H1 (cell line): ENCODE data around the gene TFPI2. TPM values are rescaled to one million over a fixed set of nuclear protein-coding genes. Genes with fewer than 3 reads are reported as not detected.

Experiments used
- CTCF ChIA-PET: fragments of 300-600 bp; sonication (Branson Sonifier 250); formaldehyde crosslinking; loops from one replicate; lab custom pipeline; 2021; ENCODE audit not compliant: partially characterized antibody; lab: Charles Lee
- POLR2A ChIA-PET: fragments of 300-600 bp; sonication (Branson Sonifier 250); formaldehyde crosslinking; loops from one replicate; lab custom pipeline; 2021; ENCODE audit warnings: inconsistent platforms; ENCODE audit not compliant: partially characterized antibody; lab: Charles Lee
- DNase-seq, 2 experiments: peaks; one replicate each; pipeline versions ENCODE4 v3.0.0 to v3.0.0-alpha.2; 2010 to 2022; ENCODE audit warnings: low spot score in 2 of 2, low read depth in 1 of 2, mixed read lengths in 1 of 2
- FAIRE-seq: peaks from 2 replicates; lab custom pipeline; 2011; peaks lifted over from hg19 to GRCh38; lab: Jason Lieb, UNC
- H2AFZ ChIP-seq: 2 replicates; pipeline ENCODE4 v1.8.1; 2012; ENCODE audit warnings: low read length, inconsistent platforms
- H2AK5ac ChIP-seq: 2 replicates; pipeline ENCODE4 v1.6.1; 2013; ENCODE audit warnings: low read depth, low read length
- H2BK120ac ChIP-seq: replicated peaks from 2 replicates; pipeline ENCODE3; 2013; ENCODE audit warnings: low read depth, low read length, inconsistent platforms
- H2BK12ac ChIP-seq: 2 replicates; pipeline ENCODE4 v1.6.1; 2013; ENCODE audit warnings: low read depth, low read length
- H2BK15ac ChIP-seq: 2 replicates; pipeline ENCODE4 v1.6.1; 2013; ENCODE audit warnings: low read length
- H2BK20ac ChIP-seq: 2 replicates; pipeline ENCODE4 v1.6.1; 2013; ENCODE audit warnings: low read length
- H2BK5ac ChIP-seq: 2 replicates; pipeline ENCODE4 v1.6.1; 2013; ENCODE audit warnings: low read depth, low read length
- H3K14ac ChIP-seq: 2 replicates; pipeline ENCODE4 v1.6.1; 2013; ENCODE audit warnings: inconsistent platforms; ENCODE audit not compliant: insufficient read length
- H3K18ac ChIP-seq: 2 replicates; pipeline ENCODE4 v1.6.1; 2013; ENCODE audit warnings: low read length; ENCODE audit errors: extremely low read depth
- H3K23ac ChIP-seq: 2 replicates; pipeline ENCODE4 v1.6.1; 2013; ENCODE audit warnings: inconsistent platforms; ENCODE audit not compliant: insufficient read length
- H3K23me2 ChIP-seq: 2 replicates; pipeline ENCODE4 v1.6.1; 2013; ENCODE audit warnings: low read depth, low read length
- H3K27ac ChIP-seq: 2 replicates; pipeline ENCODE4 v1.6.1; 2011; ENCODE audit warnings: low read depth, low read length, inconsistent platforms
- H3K27me3 ChIP-seq, 4 experiments: replicated peaks in 1 of 4; 1 replicate in 1 of 4; 2 replicates in 3 of 4; pipeline versions ENCODE4 v1.6.1 to v1.8.1; 2011 to 2013; ENCODE audit warnings: low read length in 3 of 4, mild to moderate bottlenecking in 3 of 4, inconsistent platforms in 2 of 4, mixed read lengths in 2 of 4, moderate library complexity in 1 of 4; ENCODE audit not compliant: control insufficient read depth in 3 of 4, insufficient read depth in 3 of 4; ENCODE audit errors: extremely low read depth in 1 of 4
- H3K36me3 ChIP-seq, 4 experiments: 2 replicates each; pipeline versions ENCODE4 v1.6.1 to v1.8.1; 2011 to 2013; ENCODE audit warnings: mild to moderate bottlenecking in 4 of 4, low read length in 3 of 4, moderate library complexity in 2 of 4, control low read depth in 1 of 4, inconsistent platforms in 1 of 4; ENCODE audit not compliant: insufficient read depth in 4 of 4, control insufficient read depth in 2 of 4
- H3K4ac ChIP-seq: replicated peaks from 2 replicates; pipeline ENCODE3; 2013; ENCODE audit warnings: low read length, low read depth, mixed read lengths, inconsistent platforms; ENCODE audit not compliant: insufficient read length
- H3K4me1 ChIP-seq, 4 experiments: replicated peaks in 1 of 4; 1 replicate in 1 of 4; 2 replicates in 3 of 4; pipeline versions ENCODE4 v1.6.1 to v1.8.1; 2011 to 2013; ENCODE audit warnings: low read length in 3 of 4, inconsistent platforms in 2 of 4, mixed read lengths in 1 of 4; ENCODE audit not compliant: insufficient read depth in 4 of 4, control insufficient read depth in 3 of 4
- H3K4me2 ChIP-seq, 2 experiments: 2 replicates each; pipeline versions ENCODE4 v1.6.1 to v1.8.1; 2011 to 2013; ENCODE audit warnings: low read depth in 2 of 2, low read length in 2 of 2, control low read depth in 1 of 2, inconsistent platforms in 1 of 2, mild to moderate bottlenecking in 1 of 2; ENCODE audit not compliant: insufficient read depth in 1 of 2
- H3K4me3 ChIP-seq, 4 experiments: fragments of 200-600, 300-600 bp in 1 of 4; sonication (generic), shearing (Covaris generic), sonication (Bioruptor Twin) in 1 of 4; 2 replicates each; pipeline versions ENCODE4 v1.5.1 to v1.8.1; 2011 to 2016; ENCODE audit warnings: low read length in 4 of 4, low read depth in 3 of 4, control low read depth in 2 of 4, inconsistent platforms in 2 of 4, mild to moderate bottlenecking in 2 of 4, mixed read lengths in 1 of 4, moderate library complexity in 1 of 4; ENCODE audit not compliant: insufficient read depth in 2 of 4; ENCODE audit errors: extremely low read depth in 1 of 4
- H3K56ac ChIP-seq: replicated peaks from 2 replicates; pipeline ENCODE3; 2013; ENCODE audit warnings: low read depth, mild to moderate bottlenecking, mixed read lengths, low read length, inconsistent platforms; ENCODE audit not compliant: insufficient read length
- H3K79me1 ChIP-seq: 2 replicates; pipeline ENCODE4 v1.6.1; 2013; ENCODE audit warnings: low read depth, low read length, control low read depth
- H3K79me2 ChIP-seq, 2 experiments: 2 replicates each; pipeline versions ENCODE4 v1.6.1 to v1.8.1; 2012 to 2013; ENCODE audit warnings: low read length in 2 of 2, mild to moderate bottlenecking in 2 of 2, inconsistent platforms in 1 of 2; ENCODE audit not compliant: insufficient read depth in 2 of 2, control insufficient read depth in 1 of 2
- H3K9ac ChIP-seq, 4 experiments: replicated peaks in 1 of 4; 1 replicate in 1 of 4; 2 replicates in 3 of 4; pipeline versions ENCODE4 v1.6.1 to v1.8.1; 2011 to 2013; ENCODE audit warnings: low read depth in 3 of 4, low read length in 3 of 4, control low read depth in 2 of 4, mild to moderate bottlenecking in 2 of 4, moderate library complexity in 2 of 4, inconsistent platforms in 1 of 4; ENCODE audit errors: extremely low read depth in 1 of 4
- H3K9me3 ChIP-seq, 2 experiments: 2 replicates each; pipeline versions ENCODE4 v1.6.1 to v1.8.1; 2012 to 2013; ENCODE audit warnings: mild to moderate bottlenecking in 2 of 2, moderate library complexity in 2 of 2, control low read depth in 1 of 2, inconsistent platforms in 1 of 2, low read depth in 1 of 2, low read length in 1 of 2, mixed read lengths in 1 of 2; ENCODE audit not compliant: insufficient read depth in 2 of 2
- H4K20me1 ChIP-seq, 2 experiments: replicated peaks in 1 of 2; 2 replicates each; pipeline versions ENCODE3 to v1.8.1; 2011 to 2013; ENCODE audit warnings: inconsistent platforms in 2 of 2, low read length in 2 of 2, mild to moderate bottlenecking in 1 of 2; ENCODE audit not compliant: insufficient read depth in 2 of 2, control insufficient read depth in 1 of 2
- H4K5ac ChIP-seq: 2 replicates; pipeline ENCODE4 v1.6.1; 2013; ENCODE audit warnings: low read length, low read depth, mixed read lengths, inconsistent platforms; ENCODE audit not compliant: insufficient read length
- H4K8ac ChIP-seq: 2 replicates; pipeline ENCODE4 v1.8.0; 2013; ENCODE audit warnings: mild to moderate bottlenecking, moderate library complexity, low read length, inconsistent platforms; ENCODE audit not compliant: insufficient read depth; ENCODE audit errors: extremely low read depth
- H4K91ac ChIP-seq: replicated peaks from 2 replicates; pipeline ENCODE3; 2013; ENCODE audit warnings: low read length, mixed read lengths, inconsistent platforms; ENCODE audit not compliant: insufficient read length
- EZH2 ChIP-seq: fragments of 200-600 bp; sonication (generic); IDR thresholded peaks from 2 replicates; pipeline ENCODE4 v1.7.1; 2012; ENCODE audit warnings: low read depth, mild to moderate bottlenecking, moderate library complexity, low read length, inconsistent platforms; ENCODE audit not compliant: severe bottlenecking
- RAD21 ChIP-seq, 2 experiments: IDR thresholded peaks in 1 of 2; conservative IDR thresholded peaks in 1 of 2; 2 replicates each; pipeline ENCODE4 v1.6.1; 2011; ENCODE audit warnings: low read depth in 2 of 2, low read length in 2 of 2, improper control_type of control experiment in 1 of 2, inconsistent platforms in 1 of 2, mild to moderate bottlenecking in 1 of 2, moderate library complexity in 1 of 2
- TAF1 ChIP-seq: IDR thresholded peaks from 2 replicates; pipeline ENCODE4 v1.6.1; 2011; ENCODE audit warnings: mild to moderate bottlenecking, low read depth, low read length
- WGBS, 2 experiments: shearing (Covaris generic) in 1 of 2; methylation state at CpG; one replicate each; pipeline versions ENCODE4 v1.1.6 to v1.1.7; 2013 to 2015; ENCODE audit warnings: low lambda C conversion rate in 2 of 2, mixed read lengths in 2 of 2, inconsistent platforms in 1 of 2, low coverage in 1 of 2, missing lambda C conversion rate in 1 of 2; ENCODE audit not compliant: insufficient replicate concordance in 2 of 2, insufficient coverage in 1 of 2, insufficient read length in 1 of 2; ENCODE audit errors: extremely low coverage in 1 of 2, missing lambda C conversion rate in 1 of 2; 5-methylcytosine and 5-hydroxymethylcytosine counted together
- polyA plus RNA-seq, 7 experiments: library from polyadenylated mRNA; depleted of rRNA in 3 of 7; stranded (reverse) in 5 of 7; unstranded in 2 of 7; fragments of >200 nt in 5 of 7; fragments of 200-250 nt in 2 of 7; gene quantifications; 1 replicate in 5 of 7; 2 replicates in 1 of 7; 4 replicates in 1 of 7; pipeline versions ENCODE4 v1.2.1 to v1.2.3, GENCODE V29; 2011 to 2013; ENCODE audit warnings: missing spikeins in 2 of 7, mixed read lengths in 2 of 7
- total RNA-seq: library from RNA; stranded (reverse); fragmentation: NEBNext Ultra II Directional; extraction: Animal tissue kit (Norgen Biotek cat#: 25700); gene quantifications from 2 replicates; pipeline ENCODE4 v1.2.1, GENCODE V29; 2021

The TFPI2 gene
- total and polyA plus RNA-seq, 2 of the 8 experiments (the other 6 are each of a cell fraction or from before 2014, with no cell fraction given): 6.8 to 8.9 TPM

- Histone ChIP-seq H2AK5ac (no peak overlapping the region), H3K23me2 (no peaks in the 10 kb centered on the region), H3K23ac (no peak overlapping the region), H3K4ac (no peak overlapping the region), H3K4me2 (no peak overlapping the region), H2BK15ac (no peak overlapping the region), H3K36me3 (no peaks in the 10 kb centered on the region), H2BK5ac (no peak overlapping the region), H4K5ac (no peak overlapping the region), H3K56ac (no peak overlapping the region), H4K20me1 (no peaks in the 10 kb centered on the region), H2BK12ac (no peak overlapping the region), H2AFZ (no peak overlapping the region), H3K14ac (no peak overlapping the region), H3K4me1 (no peaks in the 10 kb centered on the region), H3K79me2 (no peaks in the 10 kb centered on the region), H2BK20ac (no peak overlapping the region), H4K8ac (no peak overlapping the region), H4K91ac (no peak overlapping the region), H3K9me3 (no peaks in the 10 kb centered on the region), H3K18ac (no peak overlapping the region), H3K27ac (no peak overlapping the region), H3K79me1 (no peaks in the 10 kb centered on the region), H3K27me3 (peaks cover 0 to 1% (median 0%) of the 10 kb centered on the region in 4 experiments; a peak in 1 of 7 replicates), H3K4me3 (no peak overlapping the region), H3K9ac (no peak overlapping the region), H2BK120ac (no peak overlapping the region)
- WGBS, 2 experiments: 89% methylated on average over 2 of the region's 2 CpGs; no CpG with 5 or more reads in 1 of the 2 experiments
- CTCF ChIA-PET: interaction anchor here (1.8 kb wide), 1 partner anchor 32 kb away, joined by 5 read pairs; no protein-coding TSS in a partner anchor
- POLR2A ChIA-PET: no interaction called here
- FAIRE-seq: no peak
- DNase-seq: no peak
- TF ChIP-seq TAF1: no peak
- no peak for TF ChIP-seq RAD21 (IDR thresholded peaks at IDR 0.05 in 1 of 2, conservative IDR thresholded peaks at IDR 0.05 in 1 of 2; ENCODE audit: low read depth in 2 of 2, low read length in 2 of 2)
- TF ChIP-seq EZH2: no peak
Observed at GRCh38 chr7:93935102-93935501, 44.5 kb upstream of the TFPI2 start.
